MV-4-11 (cell line): ENCODE measurements around the gene MPPED1.

Experiments
- DNase-seq: peaks from one replicate; lab custom pipeline; 2025; lab: John Stamatoyannopoulos, UW

MPPED1 gene

DNA sequence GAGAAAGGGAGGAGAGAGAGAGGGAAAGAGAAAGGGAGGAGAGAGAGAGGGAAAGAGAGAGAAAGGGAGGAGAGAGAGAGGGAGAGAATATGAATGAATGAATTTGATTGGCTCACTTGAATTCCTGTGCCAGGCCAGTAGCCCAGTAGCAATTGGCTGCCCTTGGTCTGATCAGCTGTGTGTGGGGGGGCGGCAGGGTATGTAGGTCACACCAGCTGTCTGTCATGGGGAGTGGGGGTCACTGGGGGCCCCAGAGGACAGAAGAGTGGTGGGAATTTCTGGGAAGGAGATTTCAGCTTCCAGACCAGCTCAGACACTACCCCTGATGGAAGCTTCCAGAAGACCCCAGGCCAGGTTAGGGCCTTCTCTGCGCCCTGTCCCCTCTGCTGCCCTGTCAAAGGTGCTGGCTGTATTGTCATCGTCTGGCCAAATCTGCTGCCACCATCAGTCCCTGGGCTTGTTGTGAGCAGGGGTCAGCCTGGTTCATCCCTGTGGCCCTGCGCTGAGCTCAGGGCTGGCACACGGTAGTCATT lies 21.1 kb downstream of the MPPED1 start:
- no peak for DNase-seq

DNA sequence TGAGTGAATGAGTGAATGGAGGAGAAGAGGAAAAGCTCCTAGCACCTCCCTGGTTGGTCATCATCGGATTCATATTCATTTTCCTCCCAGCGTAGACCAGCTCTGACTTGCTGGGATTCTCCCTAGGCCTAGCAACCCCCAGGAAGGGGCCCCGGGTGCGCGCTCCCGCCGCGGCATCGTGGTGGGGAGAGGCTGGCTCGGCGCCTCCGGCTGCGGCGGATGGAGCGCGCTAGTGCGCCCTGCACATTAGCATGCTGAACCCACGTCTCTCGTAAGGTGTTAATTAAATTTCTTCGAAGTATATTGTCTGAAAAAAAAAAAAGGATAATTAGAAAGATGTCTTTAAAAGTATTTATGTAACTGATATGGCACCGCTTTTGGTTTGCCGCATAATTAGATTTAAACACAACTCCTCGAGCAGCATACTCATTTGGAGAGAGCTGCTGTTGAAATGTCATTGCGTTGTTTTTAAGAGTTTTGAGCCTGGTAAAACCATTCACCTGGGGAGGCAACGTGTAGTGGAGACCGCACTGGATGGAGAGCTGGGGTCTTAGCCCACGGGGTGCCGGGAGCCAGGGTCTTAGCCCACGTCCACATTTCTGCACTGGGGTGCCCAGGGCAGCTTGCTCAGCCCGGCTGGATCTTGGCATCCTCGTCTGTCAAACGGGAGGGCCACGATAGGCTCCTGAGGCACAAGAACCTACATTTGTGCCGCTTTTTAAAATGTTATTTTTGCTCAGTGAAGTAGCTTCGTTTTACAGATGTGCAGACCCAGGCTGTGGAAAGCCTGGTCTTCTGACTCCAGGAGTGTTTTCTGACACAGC lies 21.8 kb downstream of the MPPED1 start:
- DNase-seq: no peak

GRCh38 chr22:43434275-43434927 lies 22.6 kb downstream of the MPPED1 start:
- no peak for DNase-seq

DNA sequence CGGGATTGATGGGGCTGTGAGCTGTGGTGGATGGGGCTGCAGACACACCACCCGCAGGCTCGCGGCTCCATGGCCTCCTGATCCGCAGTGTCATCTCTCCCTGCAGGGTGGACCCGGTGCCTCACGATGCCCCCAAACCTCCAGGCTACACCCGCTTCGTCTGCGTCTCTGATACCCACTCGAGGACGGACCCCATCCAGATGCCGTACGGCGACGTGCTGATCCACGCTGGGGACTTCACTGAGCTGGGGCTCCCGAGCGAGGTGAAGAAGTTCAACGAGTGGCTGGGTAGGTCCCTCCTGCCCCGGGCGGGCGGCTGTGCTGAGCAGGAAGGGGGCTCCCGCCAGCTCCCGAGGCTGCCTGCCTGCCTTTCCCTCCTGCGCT lies 23.1 kb downstream of the MPPED1 start:
- DNase-seq: no peak

- DNase-seq: no peak
Measured at GRCh38 chr22:43435851-43436811, 24.3 kb downstream of the MPPED1 start.

- DNase-seq: no peak
Measured at GRCh38 chr22:43436868-43437267, 25.1 kb downstream of the MPPED1 start.

DNA sequence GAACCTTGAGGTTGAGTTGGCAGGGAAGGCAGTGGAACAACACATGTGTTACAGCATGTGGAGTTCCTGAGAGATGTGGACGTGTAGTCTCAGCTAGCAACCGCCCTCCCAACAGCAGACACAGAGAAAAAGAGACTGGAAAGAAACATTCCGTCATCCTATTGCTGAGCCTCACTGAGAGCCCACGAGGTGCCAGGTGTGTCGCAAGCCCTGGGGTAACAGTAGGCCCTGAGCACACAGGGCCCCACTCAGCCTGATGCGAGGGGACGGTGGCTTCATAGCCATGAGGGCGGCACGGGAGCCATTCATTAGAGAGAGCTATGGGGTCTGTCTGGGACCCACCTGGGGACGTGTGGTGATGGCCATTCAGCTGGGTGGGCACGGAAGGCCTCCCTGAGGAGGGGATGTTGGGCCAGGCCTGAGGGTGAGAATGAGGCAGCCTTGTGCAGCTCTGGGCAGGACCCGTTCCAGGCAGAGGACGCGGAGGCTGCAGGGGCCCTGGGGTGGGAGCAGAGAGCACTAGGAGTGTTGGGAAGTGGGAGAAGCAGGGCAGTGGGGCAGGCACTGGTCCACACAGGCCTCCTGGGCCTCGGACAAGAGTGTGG lies 26.2 kb downstream of the MPPED1 start:
- DNase-seq: no peak

DNA sequence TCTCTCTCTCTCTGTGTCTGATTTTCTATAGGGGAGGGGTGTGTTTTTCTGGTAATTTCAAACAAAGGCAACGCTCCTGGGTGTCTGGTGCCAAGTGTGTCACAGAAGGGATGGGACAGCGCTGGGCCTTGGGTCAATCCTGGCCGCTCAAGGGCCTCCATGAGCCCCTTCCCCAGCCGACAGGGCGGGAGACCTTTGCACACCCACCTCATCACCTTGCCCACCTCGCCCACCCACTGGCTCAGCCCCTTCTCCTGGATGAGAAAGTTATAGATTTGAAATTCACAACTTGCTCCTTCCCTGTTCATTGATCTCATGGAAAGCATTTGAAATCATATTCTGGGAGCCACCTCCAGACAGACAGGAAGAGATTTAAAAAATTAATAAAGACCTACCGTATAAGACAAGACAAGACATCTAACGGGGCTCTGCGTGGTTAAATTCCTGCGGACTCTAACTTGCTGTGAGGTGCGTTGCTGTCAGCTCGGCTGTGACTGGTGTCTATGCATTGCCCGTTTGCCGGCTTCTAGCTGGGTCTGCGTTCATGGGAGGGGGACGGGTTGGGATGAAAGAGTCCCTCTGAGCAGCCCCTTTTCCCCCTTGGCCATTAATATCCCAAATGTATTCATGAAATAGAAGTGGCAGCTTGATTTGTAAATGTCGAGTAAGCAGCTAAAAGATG lies 27.0 kb downstream of the MPPED1 start:
- DNase-seq: no peak

GRCh38 chr22:43439368-43440103 lies 27.7 kb downstream of the MPPED1 start:
- DNase-seq: no peak

- DNase-seq: no peak
Measured at GRCh38 chr22:43440104-43440387, 28.2 kb downstream of the MPPED1 start.

GRCh38 chr22:43440556-43440955 lies 28.7 kb downstream of the MPPED1 start:
- no peak for DNase-seq

DNA sequence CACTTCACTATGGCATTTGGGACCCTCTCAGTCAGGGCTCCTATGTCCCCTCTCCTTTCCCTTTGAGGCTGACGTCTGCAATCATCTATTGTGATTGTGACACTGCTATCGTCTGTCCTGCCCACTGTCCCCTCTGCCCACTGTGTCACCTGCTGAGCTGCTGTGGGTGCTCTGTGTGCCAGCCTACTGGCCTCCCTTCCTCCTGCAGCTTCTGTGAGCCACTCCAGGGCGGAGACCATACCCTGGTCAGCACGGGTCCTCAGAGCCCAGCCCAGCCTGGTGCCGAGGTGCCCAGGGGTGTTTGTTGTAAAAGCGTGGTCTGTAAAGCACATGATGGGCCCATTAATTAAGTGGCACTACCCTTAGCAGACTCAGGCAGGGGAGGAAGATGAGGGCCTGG lies 29.4 kb downstream of the MPPED1 start:
- DNase-seq: no peak

GRCh38 chr22:43441751-43442150 lies 29.9 kb downstream of the MPPED1 start:
- DNase-seq: no peak

DNA sequence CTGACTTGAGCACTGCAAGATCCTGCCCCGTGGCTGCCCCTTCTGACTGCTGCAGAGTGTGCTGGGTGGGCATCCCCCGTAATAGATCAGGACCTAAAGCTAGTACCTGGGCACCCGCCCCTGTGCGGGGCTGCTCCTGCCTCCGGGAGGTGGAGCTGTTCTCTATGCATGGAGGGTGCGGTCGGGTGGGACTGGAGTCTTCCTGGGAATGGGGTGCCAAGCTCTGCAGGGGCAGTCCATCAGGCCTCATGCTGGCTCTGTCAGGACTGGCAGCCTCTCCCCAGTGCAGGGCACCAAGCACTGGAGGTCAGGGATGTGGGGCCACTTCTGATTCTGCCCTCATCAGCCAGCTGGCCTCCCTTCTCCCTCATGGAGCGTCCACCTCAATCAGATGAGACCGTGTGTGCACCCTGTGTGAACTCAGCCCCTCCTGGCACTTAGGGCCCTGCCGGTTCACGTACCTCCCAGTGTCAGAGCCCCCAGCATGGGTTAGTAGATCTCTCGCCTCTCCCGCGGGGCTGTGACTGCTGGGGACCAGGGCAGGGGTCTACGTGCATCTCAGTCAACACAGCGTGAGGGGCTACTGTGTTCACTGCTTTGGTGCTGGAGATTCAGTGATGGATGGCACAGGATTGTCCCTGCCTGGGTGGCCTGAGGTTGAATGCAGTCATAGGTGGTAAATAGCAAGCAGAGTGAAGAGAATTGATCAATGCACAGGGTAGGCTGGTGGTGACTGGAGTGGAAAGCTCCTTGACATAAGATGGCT lies 30.8 kb downstream of the MPPED1 start:
- DNase-seq: no peak

GRCh38 chr22:43443152-43443471 lies 31.3 kb downstream of the MPPED1 start:
- no peak for DNase-seq

DNA sequence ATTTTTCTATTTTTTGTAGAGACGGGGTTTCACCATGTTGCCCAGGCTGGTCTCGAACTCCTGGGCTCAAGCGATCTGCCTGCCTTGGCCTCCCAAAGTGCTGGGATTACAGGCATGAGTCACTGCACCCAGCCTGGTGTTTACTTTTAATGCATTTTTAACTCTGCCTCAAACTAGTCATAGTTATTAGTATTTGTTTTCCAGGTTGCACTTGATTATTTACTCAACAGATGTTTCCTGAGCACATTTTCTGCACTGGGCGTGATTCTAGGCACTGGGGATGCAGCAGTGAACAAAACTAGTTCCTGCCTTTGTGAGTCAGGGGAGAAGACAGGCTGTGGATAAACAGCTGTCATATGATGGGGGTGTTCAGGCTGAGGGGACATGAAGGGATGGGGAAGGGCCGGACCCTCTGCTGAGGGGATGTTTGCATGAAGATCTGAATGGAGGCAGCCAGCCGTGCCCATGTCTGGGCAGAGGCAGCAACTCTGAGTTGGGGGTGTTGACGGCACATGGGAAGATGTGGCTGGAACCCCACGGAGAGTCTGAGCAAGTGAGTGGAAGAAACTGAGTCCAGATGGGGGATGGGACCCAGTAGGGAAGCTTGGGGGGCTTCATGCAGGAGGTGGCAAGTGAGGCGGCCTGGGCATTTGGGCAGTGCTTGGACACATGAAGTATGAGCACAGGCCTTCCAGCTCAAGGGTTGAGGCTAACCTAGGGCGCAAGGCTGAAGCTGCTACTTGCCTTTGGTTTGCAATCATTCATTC lies 34.4 kb downstream of the MPPED1 start:
- DNase-seq: no peak

GRCh38 chr22:43446916-43447315 lies 35.1 kb downstream of the MPPED1 start:
- peak; percentile 3 for DNase-seq

DNA sequence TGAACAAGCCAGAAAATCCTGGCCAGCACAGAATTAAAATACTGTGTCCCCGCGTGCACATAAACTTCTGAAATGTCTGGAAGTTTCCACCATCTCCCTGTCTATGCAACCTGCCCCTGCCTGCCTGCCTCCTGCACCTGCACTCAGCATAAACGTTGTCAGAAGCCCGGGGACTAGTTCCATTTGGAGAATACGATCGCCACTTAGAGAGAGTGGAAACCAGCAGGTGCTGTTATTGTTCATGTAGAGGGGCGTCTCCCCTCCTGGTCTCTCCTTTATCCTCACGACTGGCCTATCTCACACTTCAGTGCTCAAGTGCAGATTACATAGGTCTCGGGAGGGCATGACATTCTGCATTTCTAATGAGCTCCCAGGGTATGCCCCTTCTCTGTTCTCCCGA lies 35.6 kb downstream of the MPPED1 start:
- no peak for DNase-seq

DNA sequence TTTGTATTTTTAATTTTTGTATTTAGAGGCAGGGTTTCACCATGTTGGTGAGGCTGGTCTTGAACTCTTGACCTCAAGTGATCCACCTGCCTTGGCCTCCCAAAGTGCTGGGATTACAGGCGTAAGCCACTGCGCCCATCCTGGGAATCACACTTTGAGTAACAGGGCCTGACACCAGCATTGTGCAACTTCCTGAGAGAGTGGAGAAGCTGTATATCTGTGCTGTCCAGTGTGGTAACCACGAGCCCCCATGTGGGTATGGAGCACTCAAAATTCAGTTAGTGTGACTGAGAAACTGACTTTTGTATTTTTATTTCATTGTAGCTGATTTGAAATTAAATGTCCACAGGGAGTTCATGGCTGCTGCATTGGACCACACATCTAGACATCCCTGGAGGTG lies 36.2 kb downstream of the MPPED1 start:
- DNase-seq: peak; percentile 89
